ENCODE data around the gene CEP83.

DNA sequence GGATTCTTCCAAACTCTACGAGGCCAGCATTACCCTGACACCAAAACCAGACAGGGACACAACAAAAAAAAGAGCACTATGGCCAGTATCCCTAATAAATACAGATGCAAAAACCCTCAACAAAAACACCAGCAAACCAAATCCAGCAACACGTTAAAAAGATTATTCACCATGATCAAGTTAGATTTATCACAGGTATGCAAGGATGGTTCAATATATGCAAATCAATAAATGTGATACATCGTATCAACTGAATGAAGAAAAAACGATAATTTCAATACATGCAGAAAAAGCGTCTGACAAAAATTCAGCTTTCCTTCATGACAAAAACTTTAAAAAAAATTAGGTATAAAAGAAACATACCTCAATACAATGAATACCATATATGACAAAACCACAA, 99.9 kb downstream of the CEP83 start:
- TF ChIP-seq TAF1 (IDR thresholded peaks at IDR 0.05; ENCODE audit: borderline replicate concordance, low read depth, low read length) (no peak), POLR2AphosphoS5 (IDR thresholded peaks at IDR 0.05; ENCODE audit: low read depth, low read length) (no peak), EP300 (IDR thresholded peaks at IDR 0.05; ENCODE audit: borderline replicate concordance in 1 of 2, low read depth in 1 of 2, low read length in 1 of 2) (no peak), TCF12 (IDR thresholded peaks at IDR 0.05) (no peak), RFX5 (IDR thresholded peaks at IDR 0.05; ENCODE audit: low read length) (no peak), SIN3A (IDR thresholded peaks at IDR 0.05; ENCODE audit: borderline replicate concordance, low read depth, low read length) (no peak), FOXM1 (IDR thresholded peaks at IDR 0.05; ENCODE audit: low read depth) (no peak)
- TF ChIP-seq, protein P1, sequence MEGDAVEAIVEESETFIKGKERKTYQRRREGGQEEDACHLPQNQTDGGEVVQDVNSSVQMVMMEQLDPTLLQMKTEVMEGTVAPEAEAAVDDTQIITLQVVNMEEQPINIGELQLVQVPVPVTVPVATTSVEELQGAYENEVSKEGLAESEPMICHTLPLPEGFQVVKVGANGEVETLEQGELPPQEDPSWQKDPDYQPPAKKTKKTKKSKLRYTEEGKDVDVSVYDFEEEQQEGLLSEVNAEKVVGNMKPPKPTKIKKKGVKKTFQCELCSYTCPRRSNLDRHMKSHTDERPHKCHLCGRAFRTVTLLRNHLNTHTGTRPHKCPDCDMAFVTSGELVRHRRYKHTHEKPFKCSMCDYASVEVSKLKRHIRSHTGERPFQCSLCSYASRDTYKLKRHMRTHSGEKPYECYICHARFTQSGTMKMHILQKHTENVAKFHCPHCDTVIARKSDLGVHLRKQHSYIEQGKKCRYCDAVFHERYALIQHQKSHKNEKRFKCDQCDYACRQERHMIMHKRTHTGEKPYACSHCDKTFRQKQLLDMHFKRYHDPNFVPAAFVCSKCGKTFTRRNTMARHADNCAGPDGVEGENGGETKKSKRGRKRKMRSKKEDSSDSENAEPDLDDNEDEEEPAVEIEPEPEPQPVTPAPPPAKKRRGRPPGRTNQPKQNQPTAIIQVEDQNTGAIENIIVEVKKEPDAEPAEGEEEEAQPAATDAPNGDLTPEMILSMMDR (IDR thresholded peaks at IDR 0.05), result no peak
- TF ChIP-seq, protein P2, sequence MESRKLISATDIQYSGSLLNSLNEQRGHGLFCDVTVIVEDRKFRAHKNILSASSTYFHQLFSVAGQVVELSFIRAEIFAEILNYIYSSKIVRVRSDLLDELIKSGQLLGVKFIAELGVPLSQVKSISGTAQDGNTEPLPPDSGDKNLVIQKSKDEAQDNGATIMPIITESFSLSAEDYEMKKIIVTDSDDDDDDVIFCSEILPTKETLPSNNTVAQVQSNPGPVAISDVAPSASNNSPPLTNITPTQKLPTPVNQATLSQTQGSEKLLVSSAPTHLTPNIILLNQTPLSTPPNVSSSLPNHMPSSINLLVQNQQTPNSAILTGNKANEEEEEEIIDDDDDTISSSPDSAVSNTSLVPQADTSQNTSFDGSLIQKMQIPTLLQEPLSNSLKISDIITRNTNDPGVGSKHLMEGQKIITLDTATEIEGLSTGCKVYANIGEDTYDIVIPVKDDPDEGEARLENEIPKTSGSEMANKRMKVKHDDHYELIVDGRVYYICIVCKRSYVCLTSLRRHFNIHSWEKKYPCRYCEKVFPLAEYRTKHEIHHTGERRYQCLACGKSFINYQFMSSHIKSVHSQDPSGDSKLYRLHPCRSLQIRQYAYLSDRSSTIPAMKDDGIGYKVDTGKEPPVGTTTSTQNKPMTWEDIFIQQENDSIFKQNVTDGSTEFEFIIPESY (IDR thresholded peaks at IDR 0.05; ENCODE audit: borderline replicate concordance, low read depth), result no peak
- TF ChIP-seq, protein P3, sequence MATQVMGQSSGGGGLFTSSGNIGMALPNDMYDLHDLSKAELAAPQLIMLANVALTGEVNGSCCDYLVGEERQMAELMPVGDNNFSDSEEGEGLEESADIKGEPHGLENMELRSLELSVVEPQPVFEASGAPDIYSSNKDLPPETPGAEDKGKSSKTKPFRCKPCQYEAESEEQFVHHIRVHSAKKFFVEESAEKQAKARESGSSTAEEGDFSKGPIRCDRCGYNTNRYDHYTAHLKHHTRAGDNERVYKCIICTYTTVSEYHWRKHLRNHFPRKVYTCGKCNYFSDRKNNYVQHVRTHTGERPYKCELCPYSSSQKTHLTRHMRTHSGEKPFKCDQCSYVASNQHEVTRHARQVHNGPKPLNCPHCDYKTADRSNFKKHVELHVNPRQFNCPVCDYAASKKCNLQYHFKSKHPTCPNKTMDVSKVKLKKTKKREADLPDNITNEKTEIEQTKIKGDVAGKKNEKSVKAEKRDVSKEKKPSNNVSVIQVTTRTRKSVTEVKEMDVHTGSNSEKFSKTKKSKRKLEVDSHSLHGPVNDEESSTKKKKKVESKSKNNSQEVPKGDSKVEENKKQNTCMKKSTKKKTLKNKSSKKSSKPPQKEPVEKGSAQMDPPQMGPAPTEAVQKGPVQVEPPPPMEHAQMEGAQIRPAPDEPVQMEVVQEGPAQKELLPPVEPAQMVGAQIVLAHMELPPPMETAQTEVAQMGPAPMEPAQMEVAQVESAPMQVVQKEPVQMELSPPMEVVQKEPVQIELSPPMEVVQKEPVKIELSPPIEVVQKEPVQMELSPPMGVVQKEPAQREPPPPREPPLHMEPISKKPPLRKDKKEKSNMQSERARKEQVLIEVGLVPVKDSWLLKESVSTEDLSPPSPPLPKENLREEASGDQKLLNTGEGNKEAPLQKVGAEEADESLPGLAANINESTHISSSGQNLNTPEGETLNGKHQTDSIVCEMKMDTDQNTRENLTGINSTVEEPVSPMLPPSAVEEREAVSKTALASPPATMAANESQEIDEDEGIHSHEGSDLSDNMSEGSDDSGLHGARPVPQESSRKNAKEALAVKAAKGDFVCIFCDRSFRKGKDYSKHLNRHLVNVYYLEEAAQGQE (IDR thresholded peaks at IDR 0.05; ENCODE audit: low read depth, low read length), result no peak
- TF ChIP-seq, protein P4, sequence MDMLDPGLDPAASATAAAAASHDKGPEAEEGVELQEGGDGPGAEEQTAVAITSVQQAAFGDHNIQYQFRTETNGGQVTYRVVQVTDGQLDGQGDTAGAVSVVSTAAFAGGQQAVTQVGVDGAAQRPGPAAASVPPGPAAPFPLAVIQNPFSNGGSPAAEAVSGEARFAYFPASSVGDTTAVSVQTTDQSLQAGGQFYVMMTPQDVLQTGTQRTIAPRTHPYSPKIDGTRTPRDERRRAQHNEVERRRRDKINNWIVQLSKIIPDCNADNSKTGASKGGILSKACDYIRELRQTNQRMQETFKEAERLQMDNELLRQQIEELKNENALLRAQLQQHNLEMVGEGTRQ (IDR thresholded peaks at IDR 0.05; ENCODE audit: borderline replicate concordance, low read depth, low read length), result no peak
- TF ChIP-seq, protein P5, sequence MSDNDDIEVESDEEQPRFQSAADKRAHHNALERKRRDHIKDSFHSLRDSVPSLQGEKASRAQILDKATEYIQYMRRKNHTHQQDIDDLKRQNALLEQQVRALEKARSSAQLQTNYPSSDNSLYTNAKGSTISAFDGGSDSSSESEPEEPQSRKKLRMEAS (IDR thresholded peaks at IDR 0.05; ENCODE audit: low read depth), result no peak

All from SK-N-SH (cell line).